ENCODE results near the gene FCHO1.
A peak's percentile ranks its signal among the peaks of the same experiment; 100 is the strongest.

FCHO1 gene

GRCh38 chr19:17829855-17830566 lies 78.7 kb downstream of the FCHO1 start:
- Histone ChIP-seq H3K27ac (no peak overlapping the region), H3K9me3 (ENCODE audit: control insufficient read depth, low read length) (no peaks in the 10 kb centered on the region), H3K79me2 (no peaks in the 10 kb centered on the region), H3K9ac (no peak overlapping the region), H3K4me2 (ENCODE audit: low read length) (peak overlapping the region; percentile 46), H3K27me3 (ENCODE audit: control insufficient read depth, insufficient read depth, low read length) (no peaks in the 10 kb centered on the region), H3K4me1 (no peaks in the 10 kb centered on the region), H2AFZ (peak overlapping the region; percentile 68), H3K4me3 (ENCODE audit: low read depth, low read length) (no peak overlapping the region), H3K36me3 (ENCODE audit: control insufficient read depth, insufficient read depth, low read length) (no peaks in the 10 kb centered on the region)
- no peak for TF ChIP-seq CTCF (IDR thresholded peaks at IDR 0.05)

- no peak for TF ChIP-seq CTCF (IDR thresholded peaks at IDR 0.05)
- H3K4me3 ChIP-seq (ENCODE audit: low read depth, low read length) = no peak overlapping the region
- peak overlapping the region; percentile 46 for H3K4me2 ChIP-seq (ENCODE audit: low read length)
- peak overlapping the region; percentile 68 for H2AFZ ChIP-seq
- H3K27ac ChIP-seq = no peak overlapping the region
- no peaks in the 10 kb centered on the region for H3K79me2 ChIP-seq
- H3K9me3 ChIP-seq (ENCODE audit: control insufficient read depth, low read length) = no peaks in the 10 kb centered on the region
- H3K4me1 ChIP-seq = no peaks in the 10 kb centered on the region
- H3K9ac ChIP-seq = no peak overlapping the region
- no peaks in the 10 kb centered on the region for H3K27me3 ChIP-seq (ENCODE audit: control insufficient read depth, insufficient read depth, low read length)
- no peaks in the 10 kb centered on the region for H3K36me3 ChIP-seq (ENCODE audit: control insufficient read depth, insufficient read depth, low read length)
These were observed 79.5 kb downstream of the FCHO1 start for GRCh38 chr19:17830567-17831418.

- Histone ChIP-seq H3K4me2 (ENCODE audit: low read length) (no peak overlapping the region), H3K36me3 (ENCODE audit: control insufficient read depth, insufficient read depth, low read length) (no peaks in the 10 kb centered on the region), H3K4me3 (ENCODE audit: low read depth, low read length) (no peak overlapping the region), H3K4me1 (no peaks in the 10 kb centered on the region), H2AFZ (no peak overlapping the region), H3K79me2 (no peaks in the 10 kb centered on the region), H3K9ac (no peak overlapping the region), H3K27me3 (ENCODE audit: control insufficient read depth, insufficient read depth, low read length) (no peaks in the 10 kb centered on the region), H3K27ac (no peak overlapping the region), H3K9me3 (ENCODE audit: control insufficient read depth, low read length) (no peaks in the 10 kb centered on the region)
- no peak for TF ChIP-seq CTCF (IDR thresholded peaks at IDR 0.05)
These were observed 80.2 kb downstream of the FCHO1 start for GRCh38 chr19:17831419-17831888.

- Histone ChIP-seq H3K4me1 (no peaks in the 10 kb centered on the region), H2AFZ (no peak overlapping the region), H3K27ac (no peak overlapping the region), H3K9me3 (ENCODE audit: control insufficient read depth, low read length) (no peaks in the 10 kb centered on the region), H3K4me3 (ENCODE audit: low read depth, low read length) (no peak overlapping the region), H3K36me3 (ENCODE audit: control insufficient read depth, insufficient read depth, low read length) (no peaks in the 10 kb centered on the region), H3K9ac (no peak overlapping the region), H3K4me2 (ENCODE audit: low read length) (no peak overlapping the region), H3K79me2 (no peaks in the 10 kb centered on the region), H3K27me3 (ENCODE audit: control insufficient read depth, insufficient read depth, low read length) (no peaks in the 10 kb centered on the region)
- TF ChIP-seq CTCF (IDR thresholded peaks at IDR 0.05) = no peak
These were observed 81.3 kb downstream of the FCHO1 start for GRCh38 chr19:17832443-17833208.

Measured in parathyroid adenoma (tissue), 2 donors.